Measurements from ENCODE around the gene SLC16A5. TPM values are rescaled to one million over a fixed set of nuclear protein-coding genes. Genes with fewer than 3 reads are reported as not detected.
A peak's percentile ranks its signal among the peaks of the same experiment; 100 is the strongest.

SLC16A5 gene
- total RNA-seq, 1 donor from 2014 or later: 16.4 TPM

GRCh38 chr17:75086496-75087181, 1.1 kb upstream of the SLC16A5 start:
- no peaks in the 10 kb centered on the region for H3K36me3 Mint-ChIP-seq
- peaks cover 46% of the 10 kb centered on the region for H3K4me1 Mint-ChIP-seq (ENCODE audit: unreplicated experiment)
- no peak for DNase-seq (ENCODE audit: extremely low spot score, unreplicated experiment)
- H3K4me3 Mint-ChIP-seq: peak overlapping the region; percentile 84
- H3K27ac Mint-ChIP-seq: peak overlapping the region; percentile 87
- TF ChIP-seq, protein P1, sequence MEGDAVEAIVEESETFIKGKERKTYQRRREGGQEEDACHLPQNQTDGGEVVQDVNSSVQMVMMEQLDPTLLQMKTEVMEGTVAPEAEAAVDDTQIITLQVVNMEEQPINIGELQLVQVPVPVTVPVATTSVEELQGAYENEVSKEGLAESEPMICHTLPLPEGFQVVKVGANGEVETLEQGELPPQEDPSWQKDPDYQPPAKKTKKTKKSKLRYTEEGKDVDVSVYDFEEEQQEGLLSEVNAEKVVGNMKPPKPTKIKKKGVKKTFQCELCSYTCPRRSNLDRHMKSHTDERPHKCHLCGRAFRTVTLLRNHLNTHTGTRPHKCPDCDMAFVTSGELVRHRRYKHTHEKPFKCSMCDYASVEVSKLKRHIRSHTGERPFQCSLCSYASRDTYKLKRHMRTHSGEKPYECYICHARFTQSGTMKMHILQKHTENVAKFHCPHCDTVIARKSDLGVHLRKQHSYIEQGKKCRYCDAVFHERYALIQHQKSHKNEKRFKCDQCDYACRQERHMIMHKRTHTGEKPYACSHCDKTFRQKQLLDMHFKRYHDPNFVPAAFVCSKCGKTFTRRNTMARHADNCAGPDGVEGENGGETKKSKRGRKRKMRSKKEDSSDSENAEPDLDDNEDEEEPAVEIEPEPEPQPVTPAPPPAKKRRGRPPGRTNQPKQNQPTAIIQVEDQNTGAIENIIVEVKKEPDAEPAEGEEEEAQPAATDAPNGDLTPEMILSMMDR (conservative IDR thresholded peaks at IDR 0.05): no peak
- H3K27me3 Mint-ChIP-seq: no peaks in the 10 kb centered on the region
- no peaks in the 10 kb centered on the region for H3K9me3 Mint-ChIP-seq

- Mint-ChIP-seq H3K9me3 (no peaks in the 10 kb centered on the region), H3K27ac (peak overlapping the region; percentile 87), H3K36me3 (no peaks in the 10 kb centered on the region), H3K4me3 (peak overlapping the region; percentile 84), H3K27me3 (no peaks in the 10 kb centered on the region), H3K4me1 (ENCODE audit: unreplicated experiment) (peaks cover 52% of the 10 kb centered on the region)
- DNase-seq (ENCODE audit: extremely low spot score, unreplicated experiment): no peak
- TF ChIP-seq, protein P1 (conservative IDR thresholded peaks at IDR 0.05): no peak
Observed at GRCh38 chr17:75087182-75087557, 584 bp upstream of the SLC16A5 start.

GRCh38 chr17:75088465-75089417, 987 bp downstream of the SLC16A5 start:
- H3K27ac Mint-ChIP-seq: peak overlapping the region; percentile 87
- no peaks in the 10 kb centered on the region for H3K36me3 Mint-ChIP-seq
- peaks cover 51% of the 10 kb centered on the region for H3K4me1 Mint-ChIP-seq (ENCODE audit: unreplicated experiment)
- H3K4me3 Mint-ChIP-seq: peak overlapping the region; percentile 82
- TF ChIP-seq, protein P1 (conservative IDR thresholded peaks at IDR 0.05): no peak
- H3K9me3 Mint-ChIP-seq: no peaks in the 10 kb centered on the region
- no peaks in the 10 kb centered on the region for H3K27me3 Mint-ChIP-seq
- no peak for DNase-seq (ENCODE audit: extremely low spot score, unreplicated experiment)

- Mint-ChIP-seq H3K36me3 (peaks cover 3% of the 10 kb centered on the region), H3K4me3 (peak overlapping the region; percentile 77), H3K9me3 (no peaks in the 10 kb centered on the region), H3K27me3 (no peaks in the 10 kb centered on the region), H3K4me1 (ENCODE audit: unreplicated experiment) (peaks cover 39% of the 10 kb centered on the region), H3K27ac (peak overlapping the region; percentile 87)
- TF ChIP-seq, protein P1 (conservative IDR thresholded peaks at IDR 0.05): no peak
- no peak for DNase-seq (ENCODE audit: extremely low spot score, unreplicated experiment)
Observed at GRCh38 chr17:75090871-75091854, 3.4 kb downstream of the SLC16A5 start.

DNA sequence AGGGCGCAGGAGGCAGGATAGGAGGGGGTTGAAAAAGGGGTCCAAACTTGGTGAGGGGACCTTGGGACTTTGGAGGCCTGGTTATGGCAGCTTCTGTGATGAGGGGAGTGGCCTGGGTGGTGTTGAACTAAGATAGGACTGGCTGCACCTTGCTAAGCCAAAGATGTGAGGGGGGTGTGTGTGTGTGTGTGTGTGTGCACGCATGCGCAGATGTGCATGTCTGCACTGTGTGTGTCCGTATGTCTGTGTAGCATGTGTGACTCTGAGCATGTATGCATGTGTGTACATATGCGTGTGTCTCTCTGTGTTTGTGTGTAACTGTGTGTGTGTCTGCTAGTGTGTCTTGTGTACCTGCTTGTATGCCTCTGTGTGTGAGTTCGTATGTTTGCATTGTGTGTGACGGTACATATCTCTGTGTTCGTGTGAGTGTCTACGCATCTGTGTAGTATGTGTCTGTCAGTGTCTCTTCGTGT, 4.1 kb downstream of the SLC16A5 start:
- Mint-ChIP-seq H3K4me1 (ENCODE audit: unreplicated experiment) (peaks cover 33% of the 10 kb centered on the region), H3K27ac (peak overlapping the region; percentile 87), H3K27me3 (no peaks in the 10 kb centered on the region), H3K4me3 (peak overlapping the region; percentile 77), H3K36me3 (peaks cover 3% of the 10 kb centered on the region), H3K9me3 (no peaks in the 10 kb centered on the region)
- TF ChIP-seq, protein P1 (conservative IDR thresholded peaks at IDR 0.05): no peak
- DNase-seq (ENCODE audit: extremely low spot score, unreplicated experiment): no peak
